WTC11 (cell line): ENCODE results near the gene GK2.

ENCODE experiments used
- ATF3 ChIP-seq: sonication (generic); formaldehyde crosslinking; conservative IDR thresholded peaks from 2 replicates; pipeline ENCODE4 v1.8.1; 2022; ENCODE audit warnings: mild to moderate bottlenecking, missing genetic modification reagents
- CTCF ChIP-seq: fragments of 200-600 bp; IDR thresholded peaks from 2 replicates; pipeline ENCODE4 v1.8.0; 2022; ENCODE audit warnings: antibody characterized with exemption
- ETV6 ChIP-seq: sonication (generic); formaldehyde crosslinking; IDR thresholded peaks from 2 replicates; pipeline ENCODE4 v1.8.1; 2022; ENCODE audit warnings: mild to moderate bottlenecking, missing genetic modification reagents
- FOXK1 ChIP-seq: sonication (generic); formaldehyde crosslinking; IDR thresholded peaks from 2 replicates; pipeline ENCODE4 v1.8.0; 2022; ENCODE audit warnings: mild to moderate bottlenecking, moderate library complexity, missing genetic modification reagents
- HMGXB4 ChIP-seq: sonication (generic); formaldehyde crosslinking; IDR thresholded peaks from 2 replicates; pipeline ENCODE4 v1.8.1; 2023; ENCODE audit warnings: mild to moderate bottlenecking, moderate library complexity, missing genetic modification reagents
- NFYB ChIP-seq: sonication (generic); formaldehyde crosslinking; conservative IDR thresholded peaks from 2 replicates; pipeline ENCODE4 v1.8.0; 2022; ENCODE audit warnings: low read depth, missing genetic modification reagents
- NR1H2 ChIP-seq: sonication (generic); formaldehyde crosslinking; IDR thresholded peaks from 2 replicates; pipeline ENCODE4 v1.9.0; 2021; ENCODE audit warnings: mild to moderate bottlenecking, moderate library complexity, missing genetic modification reagents
- TF ChIP-seq, protein P1 (sequence below): sonication (generic); formaldehyde crosslinking; IDR thresholded peaks from 2 replicates; pipeline ENCODE4 v1.8.1; 2023; ENCODE audit warnings: mild to moderate bottlenecking, missing genetic modification reagents, borderline replicate concordance
- TF ChIP-seq, protein P2 (sequence below): sonication (generic); formaldehyde crosslinking; IDR thresholded peaks from 2 replicates; pipeline ENCODE4 v1.8.0; 2022; ENCODE audit warnings: mild to moderate bottlenecking, missing genetic modification reagents
- TF ChIP-seq, protein P3 (sequence below): sonication (generic); formaldehyde crosslinking; IDR thresholded peaks from 2 replicates; pipeline ENCODE4 v1.8.1; 2022; ENCODE audit warnings: low read depth, missing genetic modification reagents, borderline replicate concordance

- TF ChIP-seq CTCF: no peak
- TF ChIP-seq HMGXB4 (CRISPR knock-in tag): no peak
- TF ChIP-seq ETV6 (CRISPR knock-in tag): no peak
- TF ChIP-seq NFYB: no peak
- no peak for TF ChIP-seq NR1H2 (CRISPR knock-in tag)
- TF ChIP-seq, protein P1, sequence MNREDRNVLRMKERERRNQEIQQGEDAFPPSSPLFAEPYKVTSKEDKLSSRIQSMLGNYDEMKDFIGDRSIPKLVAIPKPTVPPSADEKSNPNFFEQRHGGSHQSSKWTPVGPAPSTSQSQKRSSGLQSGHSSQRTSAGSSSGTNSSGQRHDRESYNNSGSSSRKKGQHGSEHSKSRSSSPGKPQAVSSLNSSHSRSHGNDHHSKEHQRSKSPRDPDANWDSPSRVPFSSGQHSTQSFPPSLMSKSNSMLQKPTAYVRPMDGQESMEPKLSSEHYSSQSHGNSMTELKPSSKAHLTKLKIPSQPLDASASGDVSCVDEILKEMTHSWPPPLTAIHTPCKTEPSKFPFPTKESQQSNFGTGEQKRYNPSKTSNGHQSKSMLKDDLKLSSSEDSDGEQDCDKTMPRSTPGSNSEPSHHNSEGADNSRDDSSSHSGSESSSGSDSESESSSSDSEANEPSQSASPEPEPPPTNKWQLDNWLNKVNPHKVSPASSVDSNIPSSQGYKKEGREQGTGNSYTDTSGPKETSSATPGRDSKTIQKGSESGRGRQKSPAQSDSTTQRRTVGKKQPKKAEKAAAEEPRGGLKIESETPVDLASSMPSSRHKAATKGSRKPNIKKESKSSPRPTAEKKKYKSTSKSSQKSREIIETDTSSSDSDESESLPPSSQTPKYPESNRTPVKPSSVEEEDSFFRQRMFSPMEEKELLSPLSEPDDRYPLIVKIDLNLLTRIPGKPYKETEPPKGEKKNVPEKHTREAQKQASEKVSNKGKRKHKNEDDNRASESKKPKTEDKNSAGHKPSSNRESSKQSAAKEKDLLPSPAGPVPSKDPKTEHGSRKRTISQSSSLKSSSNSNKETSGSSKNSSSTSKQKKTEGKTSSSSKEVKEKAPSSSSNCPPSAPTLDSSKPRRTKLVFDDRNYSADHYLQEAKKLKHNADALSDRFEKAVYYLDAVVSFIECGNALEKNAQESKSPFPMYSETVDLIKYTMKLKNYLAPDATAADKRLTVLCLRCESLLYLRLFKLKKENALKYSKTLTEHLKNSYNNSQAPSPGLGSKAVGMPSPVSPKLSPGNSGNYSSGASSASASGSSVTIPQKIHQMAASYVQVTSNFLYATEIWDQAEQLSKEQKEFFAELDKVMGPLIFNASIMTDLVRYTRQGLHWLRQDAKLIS (CRISPR knock-in tag): no peak
- TF ChIP-seq FOXK1 (CRISPR knock-in tag): no peak
- TF ChIP-seq, protein P2, sequence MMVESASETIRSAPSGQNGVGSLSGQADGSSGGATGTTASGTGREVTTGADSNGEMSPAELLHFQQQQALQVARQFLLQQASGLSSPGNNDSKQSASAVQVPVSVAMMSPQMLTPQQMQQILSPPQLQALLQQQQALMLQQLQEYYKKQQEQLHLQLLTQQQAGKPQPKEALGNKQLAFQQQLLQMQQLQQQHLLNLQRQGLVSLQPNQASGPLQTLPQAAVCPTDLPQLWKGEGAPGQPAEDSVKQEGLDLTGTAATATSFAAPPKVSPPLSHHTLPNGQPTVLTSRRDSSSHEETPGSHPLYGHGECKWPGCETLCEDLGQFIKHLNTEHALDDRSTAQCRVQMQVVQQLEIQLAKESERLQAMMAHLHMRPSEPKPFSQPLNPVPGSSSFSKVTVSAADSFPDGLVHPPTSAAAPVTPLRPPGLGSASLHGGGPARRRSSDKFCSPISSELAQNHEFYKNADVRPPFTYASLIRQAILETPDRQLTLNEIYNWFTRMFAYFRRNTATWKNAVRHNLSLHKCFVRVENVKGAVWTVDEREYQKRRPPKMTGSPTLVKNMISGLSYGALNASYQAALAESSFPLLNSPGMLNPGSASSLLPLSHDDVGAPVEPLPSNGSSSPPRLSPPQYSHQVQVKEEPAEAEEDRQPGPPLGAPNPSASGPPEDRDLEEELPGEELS (CRISPR knock-in tag): no peak
- no peak for TF ChIP-seq ATF3 (CRISPR knock-in tag)
- TF ChIP-seq, protein P3, sequence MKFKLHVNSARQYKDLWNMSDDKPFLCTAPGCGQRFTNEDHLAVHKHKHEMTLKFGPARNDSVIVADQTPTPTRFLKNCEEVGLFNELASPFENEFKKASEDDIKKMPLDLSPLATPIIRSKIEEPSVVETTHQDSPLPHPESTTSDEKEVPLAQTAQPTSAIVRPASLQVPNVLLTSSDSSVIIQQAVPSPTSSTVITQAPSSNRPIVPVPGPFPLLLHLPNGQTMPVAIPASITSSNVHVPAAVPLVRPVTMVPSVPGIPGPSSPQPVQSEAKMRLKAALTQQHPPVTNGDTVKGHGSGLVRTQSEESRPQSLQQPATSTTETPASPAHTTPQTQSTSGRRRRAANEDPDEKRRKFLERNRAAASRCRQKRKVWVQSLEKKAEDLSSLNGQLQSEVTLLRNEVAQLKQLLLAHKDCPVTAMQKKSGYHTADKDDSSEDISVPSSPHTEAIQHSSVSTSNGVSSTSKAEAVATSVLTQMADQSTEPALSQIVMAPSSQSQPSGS (CRISPR knock-in tag): no peak
Measured at GRCh38 chr4:79455216-79455615, 47.2 kb upstream of the GK2 start.
